ACC112 (cell line): Measurements from ENCODE around the gene ARRDC1.
"Not testable (repeated sequence)": the region's sequence is repeated elsewhere in the genome, so short reads cannot be mapped to it uniquely, and the experiment has no call there.

Source experiments
- H2AFZ ChIP-seq: fragments of 200-600 bp; sonication (generic); one replicate; pipeline ENCODE4 v1.6.0; 2017; ENCODE audit warnings: antibody characterized with exemption, low read length; ENCODE audit not compliant: unreplicated experiment
- H3K27ac ChIP-seq: fragments of 200-600 bp; sonication (generic); 2 replicates; pipeline ENCODE4 v1.5.1; 2014; ENCODE audit warnings: low read depth, mild to moderate bottlenecking, antibody characterized with exemption, low read length, moderate library complexity
- H3K27me3 ChIP-seq: fragments of 200-600 bp; sonication (generic); 2 replicates; pipeline ENCODE4 v1.6.1; 2014; ENCODE audit warnings: mild to moderate bottlenecking, antibody characterized with exemption, low read length, moderate library complexity, mixed read lengths; ENCODE audit not compliant: insufficient read depth
- H3K36me3 ChIP-seq: fragments of 200-600 bp; sonication (generic); 2 replicates; pipeline ENCODE4 v1.6.1; 2016; ENCODE audit warnings: mild to moderate bottlenecking, antibody characterized with exemption, low read length, moderate library complexity, mixed read lengths; ENCODE audit not compliant: insufficient read depth
- H3K4me1 ChIP-seq: fragments of 200-600 bp; sonication (generic); one replicate; pipeline ENCODE4 v1.6.1; 2016; ENCODE audit warnings: low read length, mixed read lengths; ENCODE audit not compliant: insufficient read depth, unreplicated experiment, control insufficient read depth
- H3K4me3 ChIP-seq: fragments of 200-600 bp; sonication (generic); 2 replicates; pipeline ENCODE4 v1.5.1; 2014; ENCODE audit warnings: mild to moderate bottlenecking, low read depth, low read length
- H3K79me2 ChIP-seq: fragments of 200-600 bp; sonication (generic); one replicate; pipeline ENCODE4 v1.6.0; 2016; ENCODE audit warnings: low read length; ENCODE audit not compliant: control insufficient read depth, unreplicated experiment, insufficient read depth

The ARRDC1 gene

DNA sequence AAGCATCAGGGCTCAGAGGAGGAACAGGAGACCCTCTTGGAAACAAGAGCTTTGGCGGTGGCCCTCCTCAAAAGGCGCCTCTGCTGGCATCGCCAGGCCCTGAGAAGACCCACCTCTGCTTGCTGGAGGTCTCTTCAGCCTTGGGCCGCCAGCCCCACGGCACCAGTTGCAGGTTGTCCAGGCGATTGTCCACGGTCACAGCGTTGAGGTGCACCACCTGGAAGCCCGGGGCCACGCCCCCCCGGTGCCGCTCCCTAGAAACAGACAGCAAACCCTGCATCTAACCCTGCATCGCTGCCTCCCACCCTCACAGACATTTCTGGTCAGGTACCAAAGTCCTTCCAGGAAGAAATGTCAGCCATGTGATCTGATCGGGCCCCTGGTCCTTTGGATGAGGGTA, 18.6 kb upstream of the ARRDC1 start:
- Histone ChIP-seq H2AFZ (no peak overlapping the region), H3K4me3 (no peak overlapping the region), H3K4me1 (peaks cover 10% of the 10 kb centered on the region), H3K36me3 (peaks cover 17% of the 10 kb centered on the region; the same call in 1 of the 2 replicates), H3K27me3 (no peaks in the 10 kb centered on the region), H3K27ac (no peak overlapping the region), H3K79me2 (peaks cover 39% of the 10 kb centered on the region)

- Histone ChIP-seq H3K27ac (no peak overlapping the region), H3K36me3 (peaks cover 12% of the 10 kb centered on the region; the same call in 1 of the 2 replicates)
These were observed 17.2 kb upstream of the ARRDC1 start for GRCh38 chr9:137588311-137588710.

DNA sequence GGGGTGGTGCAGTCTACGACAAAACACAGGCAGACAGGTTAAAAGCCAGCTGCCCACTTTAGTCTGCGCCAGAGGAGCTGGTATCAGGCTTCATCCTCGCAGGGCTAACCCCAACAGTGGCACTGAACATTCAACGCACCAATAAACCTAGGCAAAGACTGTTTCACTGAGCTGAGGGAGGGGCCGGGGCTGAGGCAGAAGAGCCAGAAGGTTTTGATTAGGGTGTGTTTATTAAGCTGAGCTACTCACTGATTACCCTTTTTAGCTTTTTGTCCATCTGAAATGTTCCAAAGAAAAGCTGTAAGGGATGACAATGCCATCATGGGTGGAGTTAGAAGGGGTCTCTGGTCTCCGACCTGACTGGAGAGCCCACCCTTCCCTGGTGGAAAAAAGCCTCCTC, 16.6 kb upstream of the ARRDC1 start:
- H3K4me3 ChIP-seq = peak overlapping the region; percentile 99
- no peak overlapping the region for H2AFZ ChIP-seq
- no peaks in the 10 kb centered on the region for H3K27me3 ChIP-seq
- peaks cover 11% of the 10 kb centered on the region; the same call in 1 of the 2 replicates for H3K36me3 ChIP-seq
- no peak overlapping the region for H3K27ac ChIP-seq
- peaks cover 10% of the 10 kb centered on the region for H3K4me1 ChIP-seq
- peaks cover 36% of the 10 kb centered on the region for H3K79me2 ChIP-seq

More at GRCh38 chr9:137588311-137588710, 17.2 kb upstream of the ARRDC1 start:
- Histone ChIP-seq H3K27me3 (no peaks in the 10 kb centered on the region), H2AFZ (no peak overlapping the region), H3K4me3 (peak overlapping the region; percentile 99; the same call in 1 of the 2 replicates), H3K4me1 (peaks cover 10% of the 10 kb centered on the region), H3K79me2 (peaks cover 39% of the 10 kb centered on the region)

GRCh38 chr9:137589441-137590122, 15.9 kb upstream of the ARRDC1 start:
- Histone ChIP-seq H3K4me1 (peaks cover 10% of the 10 kb centered on the region), H3K36me3 (peaks cover 11% of the 10 kb centered on the region; the same call in 1 of the 2 replicates), H3K27me3 (no peaks in the 10 kb centered on the region), H3K79me2 (peaks cover 36% of the 10 kb centered on the region), H2AFZ (peak overlapping the region; percentile 25), H3K4me3 (peak overlapping the region; percentile 99), H3K27ac (no peak overlapping the region)

- no peak overlapping the region for H2AFZ ChIP-seq
- H3K79me2 ChIP-seq = peaks cover 36% of the 10 kb centered on the region
- no peaks in the 10 kb centered on the region for H3K27me3 ChIP-seq
- peak overlapping the region; percentile 99 for H3K4me3 ChIP-seq
- H3K27ac ChIP-seq = no peak overlapping the region
- peaks cover 10% of the 10 kb centered on the region for H3K4me1 ChIP-seq
- H3K36me3 ChIP-seq = peaks cover 11% of the 10 kb centered on the region; the same call in 1 of the 2 replicates
These were observed 15.4 kb upstream of the ARRDC1 start for GRCh38 chr9:137590123-137590468.

GRCh38 chr9:137590469-137591383, 14.8 kb upstream of the ARRDC1 start, which contains the start of gene ZMYND19:
ZMYND19 (minus strand) TSS chr9:137590512; CDS start chr9:137590263, 249 bp downstream.
- H3K27me3 ChIP-seq = no peaks in the 10 kb centered on the region
- H3K4me1 ChIP-seq = peaks cover 10% of the 10 kb centered on the region
- H3K79me2 ChIP-seq = peaks cover 36% of the 10 kb centered on the region
- H3K27ac ChIP-seq = peak within 1 kb of the TSS; percentile 38; the same call in 1 of the 2 replicates
- H3K36me3 ChIP-seq = peaks cover 11% of the 10 kb centered on the region; the same call in 1 of the 2 replicates
- H3K4me3 ChIP-seq = peak within 1 kb of the TSS; percentile 99
- H2AFZ ChIP-seq = peak within 1 kb of the TSS; percentile 83

GRCh38 chr9:137592767-137593166, 12.7 kb upstream of the ARRDC1 start:
- no peak overlapping the region for H3K4me3 ChIP-seq
- no peak overlapping the region for H2AFZ ChIP-seq
- H3K4me1 ChIP-seq = peaks cover 10% of the 10 kb centered on the region
- H3K36me3 ChIP-seq = no peaks in the 10 kb centered on the region
- H3K27ac ChIP-seq = no peak overlapping the region
- H3K27me3 ChIP-seq = no peaks in the 10 kb centered on the region
- H3K79me2 ChIP-seq = peaks cover 24% of the 10 kb centered on the region

DNA sequence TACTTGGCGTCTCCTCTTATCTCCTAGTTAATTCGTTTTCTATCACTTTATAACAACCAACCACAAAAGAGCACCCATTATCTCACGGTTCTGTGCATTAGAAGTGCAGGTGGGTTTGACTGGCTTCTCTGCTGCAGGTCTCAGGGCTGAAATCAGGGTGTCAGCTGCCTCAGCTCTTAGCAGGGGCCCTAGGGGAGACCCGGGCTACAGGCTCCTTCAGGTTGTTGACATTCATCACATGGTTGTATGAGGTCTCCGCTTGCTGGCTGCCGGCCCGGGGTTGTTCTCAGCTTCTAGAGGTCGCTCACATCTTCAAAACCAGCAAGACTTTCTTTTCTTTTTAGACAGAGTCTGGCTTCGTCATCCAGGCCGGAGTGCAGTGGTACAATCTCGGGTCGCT, 12.3 kb upstream of the ARRDC1 start:
- no peaks in the 10 kb centered on the region for H3K36me3 ChIP-seq
- no peaks in the 10 kb centered on the region for H3K27me3 ChIP-seq
- no peak overlapping the region for H3K4me3 ChIP-seq
- H2AFZ ChIP-seq = no peak overlapping the region
- H3K4me1 ChIP-seq = peaks cover 10% of the 10 kb centered on the region
- peaks cover 20% of the 10 kb centered on the region for H3K79me2 ChIP-seq
- no peak overlapping the region for H3K27ac ChIP-seq

- H3K36me3 ChIP-seq, H3K27me3 ChIP-seq, H2AFZ ChIP-seq, H3K79me2 ChIP-seq, H3K4me3 ChIP-seq, H3K4me1 ChIP-seq, H3K27ac ChIP-seq: not testable (repeated sequence)
These were observed 8.9 kb upstream of the ARRDC1 start for GRCh38 chr9:137596577-137596976.

DNA sequence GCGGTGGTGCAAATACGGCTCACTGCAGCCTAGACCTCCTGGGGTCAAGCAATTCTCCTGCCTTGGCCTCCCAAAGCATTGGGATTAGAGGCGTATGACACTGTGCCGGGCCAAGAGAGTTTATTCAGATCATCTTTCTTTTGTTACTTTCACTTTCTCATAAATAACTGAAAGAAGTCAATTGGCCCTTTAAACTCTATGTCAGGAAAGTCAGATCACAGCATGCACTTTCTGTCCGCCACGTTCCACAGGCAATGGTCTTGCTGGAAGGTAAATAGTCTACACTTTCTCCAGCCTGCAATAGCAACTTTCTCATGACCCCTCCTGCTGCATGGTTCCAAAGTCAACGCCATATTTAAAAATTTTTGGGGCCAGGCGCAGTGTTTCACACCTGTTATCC, 6.5 kb upstream of the ARRDC1 start:
- Histone ChIP-seq H2AFZ (no peak overlapping the region), H3K36me3 (no peaks in the 10 kb centered on the region), H3K27me3 (no peaks in the 10 kb centered on the region), H3K79me2 (no peaks in the 10 kb centered on the region), H3K4me1 (no peaks in the 10 kb centered on the region), H3K27ac (no peak overlapping the region), H3K4me3 (no peak overlapping the region)
